Measurements from ENCODE around the gene SH3BP2. TPM values are rescaled to one million over a fixed set of nuclear protein-coding genes. Genes with fewer than 3 reads are reported as not detected.

Gene SH3BP2
- total RNA-seq, 1 donor from 2014 or later, result 45.4 TPM

Other genes starting within 250 kb of the SH3BP2 start
- 25.3 and 26.1 TPM in 2 replicates for gene TNIP2, start 36.7 kb upstream of the SH3BP2 start, total RNA-seq (ENCODE audit: low replicate concordance)
- gene ADD1, start 50.8 kb downstream of the SH3BP2 start, total RNA-seq (ENCODE audit: low replicate concordance), result 197 and 235 TPM in 2 replicates
- 32.4 and 33.8 TPM in 2 replicates for gene NOP14, start 170.3 kb downstream of the SH3BP2 start, total RNA-seq (ENCODE audit: low replicate concordance)
- 8.9 and 9.3 TPM in 2 replicates for gene GRK4, start 170.5 kb downstream of the SH3BP2 start, total RNA-seq (ENCODE audit: low replicate concordance)

Measured in type B pancreatic cell (in vitro differentiated cells).